Endothelial cell of umbilical vein (primary cell): Measurements from ENCODE around the gene GOLGA3. TPM values are rescaled to one million over a fixed set of nuclear protein-coding genes. Genes with fewer than 3 reads are reported as not detected.

ENCODE experiments used
- BruUV-seq: library from RNA; stranded (reverse); fragments of 400-500 nt; replicated peaks from 2 replicates; lab custom pipeline; 2021; lab: Mats Ljungman, UMichigan
- CTCF ChIA-PET: fragments of 300-600, 350-600 bp; sonication (Branson Sonifier 250); formaldehyde crosslinking; loops from one replicate; lab custom pipeline; 2021; ENCODE audit warnings: antibody characterized with exemption, inconsistent platforms; lab: Charles Lee
- POLR2A ChIA-PET: fragments of 300-600, 350-600 bp; sonication (Branson Sonifier 250); formaldehyde crosslinking; loops from one replicate; lab custom pipeline; 2021; ENCODE audit warnings: antibody characterized with exemption, inconsistent platforms; lab: Charles Lee
- DNase-seq: peaks from one replicate; pipeline ENCODE4 v3.0.0-alpha.2; 2011; ENCODE audit warnings: low read depth, low spot score
- FAIRE-seq: peaks from 2 replicates; lab custom pipeline; 2011; peaks lifted over from hg19 to GRCh38; lab: Jason Lieb, UNC
- H2AFZ ChIP-seq: 2 replicates; pipeline ENCODE4 v1.6.0; 2012; ENCODE audit warnings: low read depth, low read length, control low read depth, inconsistent platforms
- H3K27ac ChIP-seq: 2 replicates; pipeline ENCODE4 v1.5.1; 2011; ENCODE audit warnings: low read depth, mild to moderate bottlenecking, control low read depth, low read length, moderate library complexity; ENCODE audit not compliant: insufficient read depth
- H3K27me3 ChIP-seq, 2 experiments: 2 replicates each; pipeline versions ENCODE4 v1.6.0 to v1.6.1; 2011; ENCODE audit warnings: low read length in 2 of 2, mixed read lengths in 1 of 2; ENCODE audit not compliant: control insufficient read depth in 2 of 2, insufficient read depth in 2 of 2
- H3K36me3 ChIP-seq, 2 experiments: 2 replicates in 1 of 2; 3 replicates in 1 of 2; pipeline ENCODE4 v1.5.1; 2011; ENCODE audit warnings: low read length in 2 of 2, mild to moderate bottlenecking in 1 of 2, moderate library complexity in 1 of 2; ENCODE audit not compliant: control insufficient read depth in 2 of 2, insufficient read depth in 2 of 2; ENCODE audit errors: extremely low read depth in 1 of 2
- H3K4me1 ChIP-seq: 3 replicates; pipeline ENCODE4 v1.5.1; 2011; ENCODE audit warnings: mild to moderate bottlenecking, low read length; ENCODE audit not compliant: control insufficient read depth, insufficient read depth; ENCODE audit errors: extremely low read depth
- H3K4me2 ChIP-seq: 2 replicates; pipeline ENCODE4 v1.6.1; 2011; ENCODE audit warnings: low read length, control low read depth, mixed read lengths; ENCODE audit not compliant: insufficient read depth
- H3K4me3 ChIP-seq, 3 experiments: fragments of 200-600 bp in 1 of 3; sonication (generic), shearing (Covaris generic) in 1 of 3; replicated peaks in 1 of 3; 2 replicates each; pipeline ENCODE4 v1.5.1; 2011 to 2016; ENCODE audit warnings: control low read depth in 3 of 3, low read length in 3 of 3, mild to moderate bottlenecking in 2 of 3, inconsistent platforms in 1 of 3, low read depth in 1 of 3, moderate library complexity in 1 of 3; ENCODE audit not compliant: insufficient read depth in 1 of 3
- H3K79me2 ChIP-seq: 2 replicates; pipeline ENCODE4 v1.6.0; 2012; ENCODE audit warnings: low read length, inconsistent platforms; ENCODE audit not compliant: control insufficient read depth, insufficient read depth
- H3K9ac ChIP-seq: replicated peaks from 2 replicates; pipeline ENCODE3; 2011; ENCODE audit warnings: low read length, control low read depth; ENCODE audit not compliant: insufficient read depth; ENCODE audit errors: extremely low read depth
- H3K9me1 ChIP-seq: replicated peaks from 3 replicates; pipeline ENCODE4 v1.6.0; 2011; ENCODE audit warnings: mild to moderate bottlenecking, low read length; ENCODE audit not compliant: control insufficient read depth, insufficient read depth; ENCODE audit errors: extremely low read depth
- H3K9me3 ChIP-seq: replicated peaks from 2 replicates; pipeline ENCODE4 v1.5.1; 2012; ENCODE audit warnings: low read length, inconsistent platforms; ENCODE audit not compliant: control insufficient read depth, insufficient read depth
- H4K20me1 ChIP-seq: replicated peaks from 2 replicates; pipeline ENCODE3; 2011; ENCODE audit warnings: mild to moderate bottlenecking, low read length; ENCODE audit not compliant: control insufficient read depth, insufficient read depth; ENCODE audit errors: extremely low read depth
- EZH2 ChIP-seq: IDR thresholded peaks from 2 replicates; pipeline ENCODE4 v1.6.1; 2012; ENCODE audit warnings: borderline replicate concordance, low read depth, mild to moderate bottlenecking, moderate library complexity, low read length, inconsistent platforms; ENCODE audit not compliant: severe bottlenecking
- JUN ChIP-seq: IDR thresholded peaks from 2 replicates; pipeline ENCODE4 v1.6.1; 2011; ENCODE audit warnings: borderline replicate concordance, low read depth; ENCODE audit not compliant: insufficient read length, insufficient read depth
- POLR2A ChIP-seq: IDR thresholded peaks from 2 replicates; pipeline ENCODE4 v1.6.1; 2012; ENCODE audit warnings: low read depth, mild to moderate bottlenecking, control low read depth, low read length
- POLR2AphosphoS5 ChIP-seq: IDR thresholded peaks from 2 replicates; pipeline ENCODE4 v1.6.1; 2012; ENCODE audit warnings: low read depth, mild to moderate bottlenecking, control low read depth, low read length, moderate library complexity; ENCODE audit not compliant: insufficient read depth
- dilution Hi-C: fragments of 300-500 bp; cut with MboI; formaldehyde crosslinking; loops from one replicate; pipeline ENCODE4 v1.15.0; 2019; ENCODE audit warnings: low sequenced_read_pairs; ENCODE audit not compliant: extremely low pct_ligation_motif_present
- intact Hi-C: fragments of 100-400 bp; cut with micrococcal nuclease; formaldehyde crosslinking; loops from one replicate; pipeline ENCODE4 v1.10.0; 2022
- polyA plus RNA-seq, 4 experiments: library from polyadenylated mRNA; depleted of rRNA in 3 of 4; stranded (reverse) in 3 of 4; unstranded in 1 of 4; fragments of >200 nt; gene quantifications; 2 replicates each; pipeline versions ENCODE4 v1.2.1 to v1.2.3, GENCODE V29; 2011 to 2012; ENCODE audit warnings: missing spikeins in 1 of 4
- total RNA-seq: library from RNA; stranded (reverse); gene quantifications from 2 replicates; pipeline ENCODE4 v1.2.3, GENCODE V29; 2021
- TF ChIP-seq, protein P1 (sequence below), 2 donors: IDR thresholded peaks; 1 replicate in 1 of 2; 2 replicates in 1 of 2; pipeline ENCODE4 v1.5.1; 2011; ENCODE audit warnings: low read length in 2 of 2, mild to moderate bottlenecking in 2 of 2, moderate library complexity in 2 of 2, control low read depth in 1 of 2, inconsistent platforms in 1 of 2, low read depth in 1 of 2; ENCODE audit not compliant: insufficient read depth in 1 of 2; ENCODE audit errors: extremely low read depth in 1 of 2

The GOLGA3 gene
- total and polyA plus RNA-seq, 2 donors (not counting 3 experiments of a cell fraction or from before 2014, with no cell fraction given): 18.4 to 86.0 TPM

DNA sequence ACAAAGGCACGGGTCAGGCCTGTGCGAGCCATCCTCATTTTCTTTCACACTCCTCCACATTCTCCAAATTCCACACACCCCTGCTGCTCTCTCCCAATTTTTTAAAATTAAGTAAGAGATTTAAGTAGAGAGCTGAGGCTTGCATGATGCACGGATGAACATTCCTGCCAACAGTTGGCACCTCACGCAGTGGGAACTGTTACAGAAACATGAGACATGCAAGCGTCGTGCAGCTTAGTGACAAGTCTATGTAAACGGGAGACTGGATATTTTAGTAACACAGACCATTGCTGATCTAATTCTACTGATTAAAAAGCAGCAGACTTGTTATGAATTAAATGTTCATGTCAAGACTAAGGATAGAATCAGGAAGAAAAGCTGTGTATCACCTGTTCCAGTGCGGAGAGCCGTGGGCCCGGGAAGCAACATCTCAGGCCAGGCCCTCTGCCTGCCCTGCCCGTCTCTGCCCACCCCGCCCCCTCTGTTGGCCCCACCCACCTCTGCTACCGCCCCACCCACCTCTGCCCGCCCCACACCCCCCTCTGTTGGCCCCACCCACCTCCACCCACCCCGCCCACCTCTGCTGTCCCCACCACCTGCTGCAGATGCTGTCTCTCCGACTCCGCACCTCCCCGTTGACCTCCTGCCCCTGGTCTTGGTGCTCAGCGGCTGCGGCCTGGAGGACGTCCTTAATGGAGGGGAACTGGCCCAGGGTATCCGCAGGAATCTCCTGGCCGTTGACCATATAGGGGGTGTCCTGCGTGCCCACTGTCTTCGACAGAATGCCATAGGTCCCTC lies 21.2 kb downstream of the GOLGA3 start:
- DNase-seq (no peak), FAIRE-seq (no peak)
- Histone ChIP-seq H3K9me3 (no peaks in the 10 kb centered on the region), H3K4me3 (no peak overlapping the region), H4K20me1 (no peaks in the 10 kb centered on the region), H3K36me3 (peaks cover 10 to 42% of the 10 kb centered on the region in 2 experiments), H3K27ac (no peak overlapping the region), H2AFZ (no peak overlapping the region), H3K9me1 (no peaks in the 10 kb centered on the region), H3K27me3 (no peaks in the 10 kb centered on the region), H3K4me1 (no peaks in the 10 kb centered on the region), H3K4me2 (no peak overlapping the region), H3K9ac (no peak overlapping the region), H3K79me2 (peaks cover 22% of the 10 kb centered on the region)
- intact Hi-C loops: no loop called here
- no TSS peak for BruUV-seq
- POLR2A ChIA-PET: no interaction called here
- TF ChIP-seq, protein P1, sequence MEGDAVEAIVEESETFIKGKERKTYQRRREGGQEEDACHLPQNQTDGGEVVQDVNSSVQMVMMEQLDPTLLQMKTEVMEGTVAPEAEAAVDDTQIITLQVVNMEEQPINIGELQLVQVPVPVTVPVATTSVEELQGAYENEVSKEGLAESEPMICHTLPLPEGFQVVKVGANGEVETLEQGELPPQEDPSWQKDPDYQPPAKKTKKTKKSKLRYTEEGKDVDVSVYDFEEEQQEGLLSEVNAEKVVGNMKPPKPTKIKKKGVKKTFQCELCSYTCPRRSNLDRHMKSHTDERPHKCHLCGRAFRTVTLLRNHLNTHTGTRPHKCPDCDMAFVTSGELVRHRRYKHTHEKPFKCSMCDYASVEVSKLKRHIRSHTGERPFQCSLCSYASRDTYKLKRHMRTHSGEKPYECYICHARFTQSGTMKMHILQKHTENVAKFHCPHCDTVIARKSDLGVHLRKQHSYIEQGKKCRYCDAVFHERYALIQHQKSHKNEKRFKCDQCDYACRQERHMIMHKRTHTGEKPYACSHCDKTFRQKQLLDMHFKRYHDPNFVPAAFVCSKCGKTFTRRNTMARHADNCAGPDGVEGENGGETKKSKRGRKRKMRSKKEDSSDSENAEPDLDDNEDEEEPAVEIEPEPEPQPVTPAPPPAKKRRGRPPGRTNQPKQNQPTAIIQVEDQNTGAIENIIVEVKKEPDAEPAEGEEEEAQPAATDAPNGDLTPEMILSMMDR (IDR thresholded peaks at IDR 0.05; ENCODE audit: extremely low read depth in 1 of 2, insufficient read depth in 1 of 2, low read depth in 1 of 2, low read length in 2 of 2): no peak
- TF ChIP-seq EZH2 (no peak), JUN (no peak), POLR2AphosphoS5 (no peak), POLR2A (no peak)
- dilution Hi-C loops: no loop called here
- CTCF ChIA-PET: no interaction called here
